ENCODE results near the gene DMTF1.

Gene DMTF1

DNA sequence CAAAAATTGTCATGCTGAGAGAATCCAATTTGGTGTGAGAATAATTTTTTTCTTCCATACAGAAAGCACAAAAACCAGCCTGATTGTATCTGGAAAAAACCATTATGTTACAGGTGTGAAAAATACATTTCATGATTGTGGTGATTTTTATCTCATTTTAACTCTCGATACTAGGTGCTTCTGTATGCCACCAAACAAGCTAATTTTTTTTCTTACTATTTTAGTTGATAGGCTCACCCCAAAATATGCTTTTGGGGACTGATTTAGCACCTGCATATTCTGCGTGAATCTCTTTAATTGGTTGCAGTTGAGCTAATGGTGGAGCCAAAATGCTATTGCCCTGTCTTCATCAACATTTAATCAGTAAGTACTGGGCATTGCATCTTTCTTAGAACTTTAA, 1.9 kb downstream of the DMTF1 start:
- Histone ChIP-seq H4K20me1 (ENCODE audit: insufficient read depth, low read length) (peaks cover 45% of the 10 kb centered on the region; the same call in 1 of the 2 replicates), H3K9ac (ENCODE audit: low read depth, low read length) (peak overlapping the region; percentile 100), H2AFZ (ENCODE audit: low read depth, low read length) (no peak overlapping the region), H3K36me3 (ENCODE audit: insufficient read depth, low read length) (peaks cover 27% of the 10 kb centered on the region), H3K4me1 (ENCODE audit: insufficient read depth, low read length) (peaks cover 46% of the 10 kb centered on the region), H3K27ac (ENCODE audit: low read length) (peak overlapping the region; percentile 94), H3K4me3 (ENCODE audit: low read depth in 1 of 2, low read length in 2 of 2) (peak overlapping the region; percentile 81 to 96; a peak in 3 of 4 replicates), H3K9me3 (ENCODE audit: insufficient read depth, low read length, severe bottlenecking) (no peaks in the 10 kb centered on the region), H3K4me2 (ENCODE audit: insufficient read depth, low read length) (peak overlapping the region; percentile 82), H3K79me2 (ENCODE audit: insufficient read depth, low read length) (peaks cover 72% of the 10 kb centered on the region), H3K27me3 (ENCODE audit: insufficient read depth, low read length, poor library complexity) (no peaks in the 10 kb centered on the region)
- ATAC-seq (ENCODE audit: insufficient read depth, low read depth) (no peak), DNase-seq (no peak)
- TF ChIP-seq CTCF (IDR thresholded peaks at IDR 0.05; ENCODE audit: borderline replicate concordance, extremely low read depth, low read length, poor library complexity, severe bottlenecking) (no peak), EZH2 (IDR thresholded peaks at IDR 0.05; ENCODE audit: borderline replicate concordance, low read depth, low read length, severe bottlenecking) (no peak)

DNA sequence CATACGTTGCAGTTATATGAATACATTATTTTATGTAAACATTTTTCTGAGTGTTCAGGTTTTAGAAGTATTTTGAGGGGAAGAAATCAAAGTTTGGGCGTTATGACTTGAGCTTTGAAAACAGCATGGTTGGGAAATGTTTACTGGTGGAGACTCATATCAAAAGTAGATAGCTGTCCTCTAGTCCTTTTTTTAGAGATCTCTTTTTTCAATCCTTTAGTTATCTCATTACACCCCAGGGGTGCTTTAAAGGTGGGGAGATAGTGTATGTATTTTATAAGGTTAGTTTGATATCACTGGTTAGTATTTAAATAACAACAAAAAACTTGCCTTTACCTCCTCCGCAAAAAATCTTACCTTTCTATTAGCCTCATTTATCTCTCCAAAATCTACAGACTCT, 2.3 kb downstream of the DMTF1 start:
- no peaks in the 10 kb centered on the region for H3K9me3 ChIP-seq (ENCODE audit: insufficient read depth, low read length, severe bottlenecking)
- H3K4me1 ChIP-seq (ENCODE audit: insufficient read depth, low read length) = peaks cover 46% of the 10 kb centered on the region
- peaks cover 31% of the 10 kb centered on the region for H3K36me3 ChIP-seq (ENCODE audit: insufficient read depth, low read length)
- DNase-seq (no peak), ATAC-seq (ENCODE audit: insufficient read depth, low read depth) (no peak)
- H3K4me3 ChIP-seq (ENCODE audit: low read depth in 1 of 2, low read length in 2 of 2) = peak overlapping the region; percentile 81 to 96; a peak in 3 of 4 replicates
- no peak overlapping the region for H2AFZ ChIP-seq (ENCODE audit: low read depth, low read length)
- H4K20me1 ChIP-seq (ENCODE audit: insufficient read depth, low read length) = peaks cover 49% of the 10 kb centered on the region; the same call in 1 of the 2 replicates
- TF ChIP-seq EZH2 (IDR thresholded peaks at IDR 0.05; ENCODE audit: borderline replicate concordance, low read depth, low read length, severe bottlenecking) (no peak), CTCF (IDR thresholded peaks at IDR 0.05; ENCODE audit: borderline replicate concordance, extremely low read depth, low read length, poor library complexity, severe bottlenecking) (no peak)
- H3K27me3 ChIP-seq (ENCODE audit: insufficient read depth, low read length, poor library complexity) = no peaks in the 10 kb centered on the region
- H3K9ac ChIP-seq (ENCODE audit: low read depth, low read length) = peak overlapping the region; percentile 100
- H3K79me2 ChIP-seq (ENCODE audit: insufficient read depth, low read length) = peaks cover 76% of the 10 kb centered on the region
- H3K27ac ChIP-seq (ENCODE audit: low read length) = peak overlapping the region; percentile 94; the same call in 1 of the 2 replicates
- H3K4me2 ChIP-seq (ENCODE audit: insufficient read depth, low read length) = peak overlapping the region; percentile 82

DNA sequence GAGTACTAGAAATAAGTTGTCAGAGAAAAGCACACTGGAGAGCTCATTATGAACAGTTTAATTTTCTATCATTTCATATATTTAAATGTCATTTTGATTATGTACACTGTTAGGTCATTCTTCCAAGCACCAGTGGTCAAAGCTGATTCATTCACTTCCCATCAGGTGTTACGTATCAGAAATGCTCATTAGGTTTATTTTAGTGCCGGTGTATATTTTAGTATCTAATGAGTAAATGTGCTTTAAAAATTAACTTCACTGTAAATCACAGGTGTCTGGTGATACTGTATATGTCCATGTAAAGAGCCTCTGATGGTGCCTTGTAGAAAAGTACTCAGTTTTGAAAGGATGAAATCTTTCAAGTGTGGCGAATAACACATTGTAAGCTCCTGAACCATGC, 3.5 kb downstream of the DMTF1 start:
- H3K27me3 ChIP-seq (ENCODE audit: insufficient read depth, low read length, poor library complexity) = no peaks in the 10 kb centered on the region
- H3K9me3 ChIP-seq (ENCODE audit: insufficient read depth, low read length, severe bottlenecking) = no peaks in the 10 kb centered on the region
- no peak for DNase-seq
- peak overlapping the region in 1 of 2 experiments; percentile 36; a peak in 1 of 4 replicates for H3K4me3 ChIP-seq (ENCODE audit: low read depth in 1 of 2, low read length in 2 of 2)
- H3K4me2 ChIP-seq (ENCODE audit: insufficient read depth, low read length) = peak overlapping the region; percentile 82
- H3K79me2 ChIP-seq (ENCODE audit: insufficient read depth, low read length) = peaks cover 88% of the 10 kb centered on the region
- TF ChIP-seq EZH2 (IDR thresholded peaks at IDR 0.05; ENCODE audit: borderline replicate concordance, low read depth, low read length, severe bottlenecking) = no peak
- TF ChIP-seq CTCF (IDR thresholded peaks at IDR 0.05; ENCODE audit: borderline replicate concordance, extremely low read depth, low read length, poor library complexity, severe bottlenecking) = no peak
- no peak overlapping the region for H3K27ac ChIP-seq (ENCODE audit: low read length)
- peaks cover 60% of the 10 kb centered on the region for H4K20me1 ChIP-seq (ENCODE audit: insufficient read depth, low read length)
- H3K9ac ChIP-seq (ENCODE audit: low read depth, low read length) = no peak overlapping the region
- H3K36me3 ChIP-seq (ENCODE audit: insufficient read depth, low read length) = peaks cover 36% of the 10 kb centered on the region
- no peak overlapping the region for H2AFZ ChIP-seq (ENCODE audit: low read depth, low read length)
- no peak for ATAC-seq (ENCODE audit: insufficient read depth, low read depth)
- peaks cover 45% of the 10 kb centered on the region for H3K4me1 ChIP-seq (ENCODE audit: insufficient read depth, low read length)

Measured in DND-41 (cell line).